Dermis microvascular lymphatic vessel endothelial cell (primary cell): ENCODE results near the gene FGF22. TPM values are rescaled to one million over a fixed set of nuclear protein-coding genes. Genes with fewer than 3 reads are reported as not detected.
A peak's percentile ranks its signal among the peaks of the same experiment; 100 is the strongest.

ENCODE experiments used
- DNase-seq, 2 donors: peaks; one replicate each; pipeline versions ENCODE4 v3.0.0 to v3.0.0-alpha.2; 2010; ENCODE audit warnings: low read depth in 2 of 2
- total RNA-seq: library from RNA; depleted of rRNA; stranded (reverse); fragments of >200 nt; gene quantifications from 2 replicates; pipeline ENCODE4 v1.2.1, GENCODE V29; 2014

Gene FGF22
- total RNA-seq, 1 donor from 2014 or later: not detected

DNA sequence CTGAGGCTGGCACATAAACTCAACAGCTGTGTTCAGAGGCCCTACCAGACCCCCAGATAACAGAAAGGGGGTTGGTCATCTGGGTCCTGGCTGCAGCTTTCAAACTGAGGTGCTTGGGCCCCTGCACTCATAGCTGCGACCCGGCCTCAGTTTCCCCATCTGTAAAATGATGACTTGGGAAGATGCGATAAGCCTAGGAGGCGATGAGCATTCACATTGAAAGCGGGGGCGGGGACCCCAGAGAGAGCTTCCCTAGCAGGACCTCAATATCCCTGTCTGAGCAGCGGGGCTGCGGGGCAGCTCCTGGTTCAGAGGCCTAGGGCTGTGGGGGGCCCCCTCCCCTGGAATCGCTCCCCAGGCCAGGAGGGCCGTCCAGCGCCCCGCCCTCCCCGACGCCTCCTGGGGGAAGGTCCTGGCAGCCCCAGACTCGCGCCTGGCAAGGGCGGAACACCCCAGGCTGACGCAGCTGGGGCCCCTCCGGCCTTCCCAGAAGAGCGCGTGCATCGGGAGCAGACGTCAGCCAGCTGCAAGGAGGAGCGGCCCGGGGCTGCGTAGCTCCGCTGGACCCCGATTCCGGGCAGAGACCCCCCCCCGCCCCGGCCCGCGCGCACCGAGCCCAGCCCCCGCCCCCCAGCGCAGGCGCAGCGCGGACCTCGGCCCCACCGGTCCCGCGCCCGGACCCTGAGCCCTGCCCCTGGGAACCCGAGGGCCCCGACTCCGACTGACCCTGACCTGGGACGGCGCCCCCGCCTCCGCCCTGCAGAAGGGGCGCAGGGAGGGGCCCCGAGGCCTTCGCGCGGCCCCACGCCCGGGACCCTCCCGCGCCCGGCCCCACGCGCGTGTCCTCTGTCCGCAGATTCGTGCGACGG, 40.0 kb downstream of the FGF22 start:
- DNase-seq: peak in 1 of 2 donors; percentile 51

DNA sequence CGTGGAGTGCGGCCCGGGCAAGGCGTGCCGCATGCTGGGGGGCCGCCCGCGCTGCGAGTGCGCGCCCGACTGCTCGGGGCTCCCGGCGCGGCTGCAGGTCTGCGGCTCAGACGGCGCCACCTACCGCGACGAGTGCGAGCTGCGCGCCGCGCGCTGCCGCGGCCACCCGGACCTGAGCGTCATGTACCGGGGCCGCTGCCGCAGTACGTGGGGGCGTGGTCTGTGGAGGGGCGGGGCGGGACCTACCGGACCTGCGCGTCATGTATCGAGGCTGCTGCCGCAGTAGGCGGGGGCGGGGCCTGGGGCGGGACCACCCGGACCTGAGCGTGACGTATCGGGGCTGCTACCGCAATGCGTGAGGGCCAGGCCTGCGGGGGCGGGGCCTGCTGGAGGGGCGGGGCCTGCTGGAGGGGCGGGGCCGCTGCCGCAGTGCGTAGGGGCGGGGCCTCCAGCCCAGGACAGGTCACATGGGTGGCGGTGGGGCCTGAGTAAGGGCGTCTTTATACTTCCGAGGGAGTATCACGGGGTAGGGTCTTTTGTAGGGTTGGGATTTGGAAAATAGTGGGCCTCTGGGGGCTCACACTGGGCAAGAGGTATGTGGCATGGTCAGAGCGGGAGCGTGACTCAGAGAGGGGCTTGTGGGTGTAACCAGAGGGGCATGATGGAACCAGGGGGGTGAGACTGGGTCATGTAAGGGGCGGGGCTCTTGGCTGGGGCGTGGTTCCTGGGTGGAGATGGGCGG, 40.8 kb downstream of the FGF22 start:
- peak; percentile 92 to 99 for DNase-seq

DNA sequence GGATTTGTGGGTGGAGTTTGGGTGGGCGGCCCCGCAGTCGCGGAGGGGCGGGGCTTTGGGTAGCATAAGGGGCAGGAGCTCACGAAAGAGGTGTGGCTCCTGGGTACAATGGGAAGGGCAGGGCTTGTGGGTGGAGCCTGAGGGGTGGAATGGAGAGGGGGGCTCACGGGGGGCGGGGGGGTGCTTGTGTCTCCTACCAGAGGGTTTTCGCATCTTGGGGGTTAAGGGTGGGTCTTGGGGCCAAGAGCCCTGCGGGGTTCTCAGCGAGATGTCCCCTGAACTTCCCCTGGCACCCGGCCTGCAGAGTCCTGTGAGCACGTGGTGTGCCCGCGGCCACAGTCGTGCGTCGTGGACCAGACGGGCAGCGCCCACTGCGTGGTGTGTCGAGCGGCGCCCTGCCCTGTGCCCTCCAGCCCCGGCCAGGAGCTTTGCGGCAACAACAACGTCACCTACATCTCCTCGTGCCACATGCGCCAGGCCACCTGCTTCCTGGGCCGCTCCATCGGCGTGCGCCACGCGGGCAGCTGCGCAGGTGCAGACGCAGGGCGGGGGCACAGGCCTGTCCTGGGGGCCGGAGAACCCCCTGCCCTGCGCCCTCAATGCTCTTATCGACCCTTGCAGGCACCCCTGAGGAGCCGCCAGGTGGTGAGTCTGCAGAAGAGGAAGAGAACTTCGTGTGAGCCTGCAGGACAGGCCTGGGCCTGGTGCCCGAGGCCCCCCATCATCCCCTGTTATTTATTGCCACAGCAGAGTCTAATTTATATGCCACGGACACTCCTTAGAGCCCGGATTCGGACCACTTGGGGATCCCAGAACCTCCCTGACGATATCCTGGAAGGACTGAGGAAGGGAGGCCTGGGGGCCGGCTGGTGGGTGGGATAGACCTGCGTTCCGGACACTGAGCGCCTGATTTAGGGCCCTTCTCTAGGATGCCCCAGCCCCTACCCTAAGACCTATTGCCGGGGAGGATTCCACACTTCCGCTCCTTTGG, 41.6 kb downstream of the FGF22 start:
- DNase-seq: peak; percentile 90 to 97

DNA sequence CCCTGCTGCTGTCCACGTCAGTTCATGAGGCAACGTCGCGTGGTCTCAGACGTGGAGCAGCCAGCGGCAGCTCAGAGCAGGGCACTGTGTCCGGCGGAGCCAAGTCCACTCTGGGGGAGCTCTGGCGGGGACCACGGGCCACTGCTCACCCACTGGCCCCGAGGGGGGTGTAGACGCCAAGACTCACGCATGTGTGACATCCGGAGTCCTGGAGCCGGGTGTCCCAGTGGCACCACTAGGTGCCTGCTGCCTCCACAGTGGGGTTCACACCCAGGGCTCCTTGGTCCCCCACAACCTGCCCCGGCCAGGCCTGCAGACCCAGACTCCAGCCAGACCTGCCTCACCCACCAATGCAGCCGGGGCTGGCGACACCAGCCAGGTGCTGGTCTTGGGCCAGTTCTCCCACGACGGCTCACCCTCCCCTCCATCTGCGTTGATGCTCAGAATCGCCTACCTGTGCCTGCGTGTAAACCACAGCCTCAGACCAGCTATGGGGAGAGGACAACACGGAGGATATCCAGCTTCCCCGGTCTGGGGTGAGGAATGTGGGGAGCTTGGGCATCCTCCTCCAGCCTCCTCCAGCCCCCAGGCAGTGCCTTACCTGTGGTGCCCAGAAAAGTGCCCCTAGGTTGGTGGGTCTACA, 43.1 kb downstream of the FGF22 start:
- DNase-seq: no peak

DNA sequence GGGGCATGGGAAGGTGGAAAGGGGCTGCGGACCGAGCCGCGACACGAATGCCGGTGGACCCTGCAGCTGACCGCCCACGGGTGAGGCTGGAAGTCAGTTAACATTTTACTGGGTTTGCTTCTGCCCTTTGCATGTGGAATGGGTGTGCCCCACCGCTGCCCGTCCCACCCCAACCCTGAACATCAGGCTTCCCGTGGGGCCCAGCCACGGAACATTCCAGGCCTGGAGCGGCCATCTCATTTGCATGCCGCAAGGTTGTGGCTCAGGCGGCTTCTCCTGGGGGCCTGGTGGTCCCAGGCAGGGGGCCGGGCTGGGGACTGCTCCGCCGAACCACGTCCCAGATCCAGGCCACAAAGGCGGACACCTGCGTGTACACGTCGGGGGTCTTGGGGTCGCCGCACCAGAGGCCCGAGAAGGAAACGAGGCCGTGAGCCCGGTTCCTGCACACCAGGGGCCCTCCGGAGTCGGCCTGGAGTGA, 45.8 kb downstream of the FGF22 start:
- no peak for DNase-seq

DNA sequence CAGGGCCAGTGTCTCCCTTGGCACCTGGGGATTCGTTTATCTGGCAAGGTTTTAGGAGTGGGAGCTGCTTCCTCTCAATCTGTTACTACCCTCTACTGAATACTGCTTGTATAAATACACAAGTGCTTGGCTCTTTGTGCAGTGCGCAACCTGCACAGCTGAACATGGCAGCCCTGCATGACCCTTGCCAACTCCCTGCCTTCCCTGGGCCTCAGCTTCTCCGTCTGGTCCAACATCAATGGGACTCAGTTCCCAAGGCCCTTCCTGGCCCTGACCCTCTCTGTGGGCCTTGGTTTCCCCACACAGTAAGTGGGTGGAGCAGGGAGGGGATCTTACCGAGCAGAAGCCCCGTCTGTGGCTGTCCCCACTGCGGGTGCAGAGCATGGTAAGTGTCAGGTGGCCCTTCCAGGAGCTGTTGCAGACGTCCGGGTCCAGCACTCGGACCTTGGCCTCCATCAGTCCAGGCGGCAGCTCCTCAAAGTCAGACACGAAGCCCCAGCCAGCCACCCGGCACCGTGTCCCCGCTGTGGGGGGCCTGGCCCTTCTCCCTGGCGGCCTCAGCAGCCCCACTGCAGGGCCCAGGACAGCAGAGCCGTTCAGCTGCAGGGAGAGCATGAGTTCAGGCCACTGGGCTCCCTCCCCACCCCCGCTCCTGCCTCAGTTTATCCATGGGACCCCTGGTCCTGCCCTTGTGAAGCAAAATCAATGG, 47.1 kb downstream of the FGF22 start:
- no peak for DNase-seq

DNA sequence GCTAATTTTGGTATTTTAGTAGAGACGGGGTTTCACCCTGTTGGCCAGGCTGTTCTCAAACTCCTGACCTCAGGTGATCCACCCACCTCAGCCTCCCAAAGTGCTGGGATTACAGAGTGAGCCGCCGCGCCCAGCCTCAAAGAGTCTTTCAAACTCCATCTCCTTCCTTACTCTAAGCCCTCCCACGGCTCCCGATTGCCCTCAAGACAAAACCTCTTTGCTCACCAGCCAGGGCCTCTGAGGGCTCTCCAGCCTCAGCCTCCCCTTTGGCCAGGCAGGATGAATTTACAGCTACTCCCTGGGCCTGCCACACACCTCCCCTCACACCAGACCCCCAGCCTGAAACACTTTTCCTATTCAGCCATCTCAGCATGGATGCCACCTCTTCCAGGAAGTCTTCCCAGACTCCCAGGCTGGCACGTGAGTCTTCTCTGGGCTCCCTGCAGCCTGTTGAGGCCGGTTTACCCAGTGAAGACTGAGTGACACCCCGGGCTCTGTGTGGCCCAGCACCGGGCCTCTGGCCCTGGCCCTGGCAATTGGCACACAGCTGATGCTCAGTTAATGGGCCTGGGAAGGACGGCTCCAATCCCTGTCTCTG, 48.0 kb downstream of the FGF22 start:
- no peak for DNase-seq

DNA sequence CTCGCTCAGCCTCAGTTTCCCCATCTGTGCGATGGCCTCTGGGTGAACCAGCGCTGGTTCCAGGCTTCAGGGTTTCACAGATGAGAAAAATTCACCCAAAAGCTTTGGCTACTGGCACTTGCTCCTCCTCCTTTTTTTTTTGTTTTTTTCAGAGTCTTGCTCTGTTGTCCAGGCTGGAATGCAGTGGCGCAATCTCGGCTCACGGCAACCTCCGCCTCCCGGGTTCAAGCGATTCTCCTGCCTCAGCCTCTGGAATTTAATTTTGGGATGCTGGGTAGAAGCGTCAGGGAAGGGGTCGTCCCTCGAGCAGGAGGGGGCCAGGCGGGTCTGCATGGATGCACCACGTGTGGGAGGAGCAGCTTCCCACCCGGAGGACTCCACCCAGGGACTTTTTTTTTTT, 48.5 kb downstream of the FGF22 start:
- DNase-seq: no peak

DNA sequence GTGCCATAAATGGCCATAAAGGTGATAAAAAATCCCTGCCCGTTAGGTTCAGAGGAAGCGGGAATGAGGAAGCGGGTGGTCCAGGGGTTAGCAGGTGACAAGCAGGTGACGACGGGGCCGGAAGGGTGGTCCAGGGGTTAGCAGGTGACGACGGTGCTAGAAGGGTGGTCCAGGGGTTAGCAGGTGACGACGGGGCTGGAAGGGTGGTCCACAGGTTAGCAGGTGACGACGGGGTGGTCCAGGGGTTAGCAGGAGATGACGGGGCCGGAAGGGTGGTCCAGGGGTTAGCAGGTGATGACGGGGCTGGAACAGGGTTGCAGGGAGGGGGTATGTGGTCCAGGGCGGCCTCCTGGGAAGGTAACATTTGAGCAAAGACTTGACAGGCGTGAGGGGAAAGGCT, 49.3 kb downstream of the FGF22 start:
- no peak for DNase-seq

DNA sequence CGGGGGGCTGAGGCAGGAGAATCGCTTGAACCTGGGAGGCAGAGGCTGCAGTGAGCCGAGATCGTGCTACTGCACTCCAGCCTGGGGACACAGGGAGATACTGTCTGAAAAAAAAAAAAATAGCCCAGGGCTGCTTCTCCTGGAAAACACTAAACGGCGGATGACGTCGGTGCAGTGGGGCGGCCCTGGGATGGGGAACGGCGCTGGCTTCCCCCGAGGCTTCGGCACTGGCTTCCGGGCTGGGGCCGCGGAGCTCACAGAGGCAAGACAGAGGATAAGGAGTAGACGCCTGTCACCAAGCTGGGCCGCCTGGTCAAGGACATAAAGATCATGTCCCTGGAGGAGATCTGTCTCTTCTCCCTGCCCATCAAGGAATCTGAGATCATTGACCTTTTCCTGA, 50.5 kb downstream of the FGF22 start:
- DNase-seq: no peak

Other genes with a start within 250 kb of the FGF22 start
- gene C2CD4C, start 230.7 kb upstream of the FGF22 start, total RNA-seq: 3.7 and 7.2 TPM in 2 replicates
- 7.6 and 35.0 TPM in 2 replicates for gene SHC2, start 178.8 kb upstream of the FGF22 start, total RNA-seq
- gene MADCAM1, start 143.4 kb upstream of the FGF22 start, total RNA-seq: 0.13 TPM in 1 of 2 replicates, not detected in the other
- gene TPGS1, start 132.4 kb upstream of the FGF22 start, total RNA-seq: 27.5 and 31.9 TPM in 2 replicates
- gene CDC34, start 108.1 kb upstream of the FGF22 start, total RNA-seq: 85.2 and 89.6 TPM in 2 replicates
- not detected in 2 replicates for gene GZMM, start 95.8 kb upstream of the FGF22 start, total RNA-seq
- gene BSG, start 67.3 kb upstream of the FGF22 start, total RNA-seq: 205 and 268 TPM in 2 replicates
- 0.39 and 0.76 TPM in 2 replicates for gene HCN2, start 50.0 kb upstream of the FGF22 start, total RNA-seq
- 19.3 and 23.9 TPM in 2 replicates for gene POLRMT, start 6.3 kb upstream of the FGF22 start, total RNA-seq
- 18.9 and 30.0 TPM in 2 replicates for gene RNF126, start 23.3 kb downstream of the FGF22 start, total RNA-seq
- gene FSTL3, start 36.5 kb downstream of the FGF22 start, total RNA-seq: 3.1 and 5.9 TPM in 2 replicates
- gene PRSS57, start 55.6 kb downstream of the FGF22 start, total RNA-seq: not detected in 2 replicates
- gene PALM, start 69.1 kb downstream of the FGF22 start, total RNA-seq: 35.3 and 54.0 TPM in 2 replicates
- not detected in 2 replicates for gene MISP, start 111.2 kb downstream of the FGF22 start, total RNA-seq
- 128 and 154 TPM in 2 replicates for gene PTBP1, start 157.6 kb downstream of the FGF22 start, total RNA-seq
- gene PLPPR3, start 182.1 kb downstream of the FGF22 start, total RNA-seq: 0.38 and 0.39 TPM in 2 replicates
- not detected in 2 replicates for gene AZU1, start 188.0 kb downstream of the FGF22 start, total RNA-seq
- gene PRTN3, start 201.1 kb downstream of the FGF22 start, total RNA-seq: not detected in 2 replicates
- not detected in 2 replicates for gene ELANE, start 212.4 kb downstream of the FGF22 start, total RNA-seq
- gene CFD, start 219.8 kb downstream of the FGF22 start, total RNA-seq: 2.2 and 2.5 TPM in 2 replicates